ENCODE results near the gene SERPINE3.

The SERPINE3 gene

DNA sequence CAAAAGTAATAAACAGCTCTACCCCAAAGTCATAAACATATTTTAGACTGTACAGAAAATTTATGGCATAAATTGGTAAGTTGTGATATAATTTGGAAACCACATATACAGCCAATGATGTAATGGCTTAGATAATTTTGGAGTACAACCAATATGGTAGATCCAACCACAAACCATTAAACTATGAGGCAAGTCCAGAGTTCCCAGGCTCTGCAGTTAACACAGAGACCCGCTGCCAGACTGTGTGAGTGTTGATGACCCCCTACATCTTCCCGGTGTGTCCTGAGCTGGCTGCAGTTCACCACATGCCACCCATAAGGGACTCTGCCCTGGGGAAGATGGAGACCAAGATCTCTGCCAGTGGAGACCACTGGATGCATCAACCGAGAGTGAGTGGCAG is 9.9 kb upstream of the SERPINE3 start:
- DNase-seq: no peak

DNA sequence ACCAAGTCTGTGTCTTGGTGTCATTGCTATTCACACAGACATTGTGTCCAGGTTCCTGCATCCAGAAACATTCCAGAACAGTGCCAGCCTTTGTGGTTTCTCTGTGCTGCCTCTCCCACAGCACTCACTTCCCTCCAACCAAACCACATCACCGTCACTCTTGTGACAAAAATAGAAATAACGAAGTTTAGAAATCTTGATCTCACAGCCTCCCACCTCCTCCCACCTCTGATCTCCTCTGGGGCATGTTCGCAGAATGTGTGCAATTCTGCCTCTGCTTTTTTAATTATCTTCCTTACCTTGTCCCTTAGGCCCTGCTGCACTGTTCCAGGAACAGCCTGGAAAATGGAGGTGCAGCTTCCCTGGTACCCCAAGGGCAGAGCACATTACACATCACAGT is 8.7 kb upstream of the SERPINE3 start:
- no peak for DNase-seq

DNA sequence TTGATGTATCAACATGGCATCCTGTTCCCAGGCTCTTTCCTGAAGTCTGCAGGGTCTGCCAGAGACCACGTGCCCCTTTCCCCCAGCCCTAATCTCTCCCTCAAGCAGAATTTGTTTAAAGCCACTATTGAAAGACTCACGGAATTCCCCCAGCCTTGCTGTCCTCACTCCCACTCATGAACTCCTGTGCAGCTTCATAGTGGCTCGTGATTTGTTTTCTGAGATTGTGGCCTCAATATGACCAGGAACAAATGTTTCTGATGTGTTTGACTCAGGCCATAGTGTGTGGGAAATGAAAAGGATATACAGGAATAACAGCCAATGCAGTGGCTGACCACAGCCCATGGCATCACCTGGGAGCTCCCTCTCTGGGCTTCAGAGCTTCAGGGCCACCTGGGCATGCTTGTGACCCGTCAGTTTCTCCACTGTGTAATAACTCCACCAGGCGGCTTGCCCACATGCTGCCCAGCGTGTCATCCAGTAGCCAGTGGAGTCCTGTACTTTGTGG is 8.1 kb upstream of the SERPINE3 start:
- DNase-seq: no peak

DNA sequence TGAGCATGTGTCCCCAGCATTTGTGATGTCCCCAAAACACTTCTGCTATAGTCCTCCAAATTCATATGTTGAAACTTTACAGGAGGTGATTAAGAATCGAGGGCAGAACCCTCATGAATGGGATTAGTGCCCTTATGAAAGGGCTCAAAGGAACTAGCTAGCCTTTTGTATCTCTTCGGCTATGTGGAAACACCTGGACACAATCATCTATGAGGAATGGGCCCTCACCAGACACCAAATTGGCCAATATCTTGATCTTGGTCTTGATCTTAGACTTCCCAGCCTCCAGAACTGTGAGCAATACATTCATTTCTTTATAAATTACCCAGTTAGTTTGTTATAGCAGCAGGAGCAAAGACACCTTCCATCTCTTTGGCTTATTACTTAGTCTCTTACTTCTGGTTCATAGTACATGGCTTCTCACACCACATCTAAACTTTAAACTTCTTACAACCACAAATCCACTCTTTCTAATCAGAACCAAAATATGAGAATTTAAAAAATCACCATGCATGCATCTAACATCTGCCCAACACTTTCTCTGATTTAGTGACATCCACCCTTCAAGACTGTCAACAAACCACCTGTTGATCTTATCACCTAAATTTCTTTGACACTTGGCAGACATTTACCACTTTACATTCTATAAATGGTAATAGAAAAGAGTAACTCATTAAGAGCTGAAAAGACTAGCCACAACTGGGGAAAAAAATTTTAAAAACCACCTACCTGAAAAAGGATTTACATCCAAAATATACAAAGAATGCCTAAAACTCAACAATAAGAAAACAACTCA is 6.7 kb upstream of the SERPINE3 start:
- DNase-seq: no peak

DNA sequence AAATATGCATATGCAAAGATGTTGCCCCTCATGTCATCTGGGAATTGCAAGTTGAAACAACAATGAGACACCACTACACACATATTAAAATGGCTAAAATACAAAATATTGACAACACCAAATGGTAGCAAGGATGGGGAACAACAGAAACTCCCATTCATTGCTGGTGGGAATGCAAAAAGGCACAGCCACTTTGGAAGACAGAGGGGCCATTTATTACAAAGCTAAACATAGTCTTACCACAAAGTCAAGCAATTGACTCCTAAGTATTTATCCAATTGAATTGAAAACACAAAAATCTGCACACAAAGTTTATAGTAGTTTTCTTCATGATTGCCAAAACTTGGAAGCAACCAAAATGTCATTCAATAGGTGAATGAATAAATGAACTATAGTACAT is 6.1 kb upstream of the SERPINE3 start:
- DNase-seq: no peak

DNA sequence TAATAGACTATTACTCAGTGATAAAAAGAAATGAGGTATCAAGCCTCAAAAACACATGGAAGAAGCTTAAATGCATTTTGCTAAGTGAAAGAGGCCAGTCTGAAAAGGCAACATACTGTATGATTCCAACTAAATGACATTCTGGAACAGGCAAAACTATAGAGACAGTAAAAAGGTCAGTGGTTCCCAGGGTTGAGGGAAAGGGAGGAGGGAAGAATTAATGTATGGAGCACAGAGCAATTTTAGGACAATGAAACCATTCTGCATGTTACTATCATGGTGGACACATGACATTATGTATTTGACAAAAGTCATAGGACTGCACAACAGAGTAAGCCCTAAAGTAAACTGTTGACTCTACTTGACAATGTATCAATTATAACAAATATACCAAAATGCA is 5.7 kb upstream of the SERPINE3 start:
- DNase-seq: no peak

DNA sequence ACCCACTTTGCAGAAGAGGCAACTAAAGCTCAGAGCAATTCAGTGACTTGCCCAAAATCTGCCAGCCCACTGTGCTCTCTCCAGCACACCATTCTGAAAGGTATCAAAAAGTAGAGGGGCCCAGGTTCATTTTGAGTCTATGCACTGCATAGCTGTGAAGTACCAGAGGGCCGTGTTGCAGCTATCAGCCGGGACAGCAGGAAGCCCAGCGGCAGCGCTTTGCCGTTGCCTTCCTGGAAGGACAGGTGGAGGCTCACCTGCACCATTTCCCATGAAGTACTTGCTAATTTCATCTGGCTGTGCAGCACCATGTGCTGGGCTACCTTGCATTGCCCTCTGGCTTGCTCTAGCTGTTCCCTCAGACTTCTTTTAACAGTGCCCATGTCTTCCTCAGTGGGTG is 2.7 kb upstream of the SERPINE3 start:
- no peak for DNase-seq

DNA sequence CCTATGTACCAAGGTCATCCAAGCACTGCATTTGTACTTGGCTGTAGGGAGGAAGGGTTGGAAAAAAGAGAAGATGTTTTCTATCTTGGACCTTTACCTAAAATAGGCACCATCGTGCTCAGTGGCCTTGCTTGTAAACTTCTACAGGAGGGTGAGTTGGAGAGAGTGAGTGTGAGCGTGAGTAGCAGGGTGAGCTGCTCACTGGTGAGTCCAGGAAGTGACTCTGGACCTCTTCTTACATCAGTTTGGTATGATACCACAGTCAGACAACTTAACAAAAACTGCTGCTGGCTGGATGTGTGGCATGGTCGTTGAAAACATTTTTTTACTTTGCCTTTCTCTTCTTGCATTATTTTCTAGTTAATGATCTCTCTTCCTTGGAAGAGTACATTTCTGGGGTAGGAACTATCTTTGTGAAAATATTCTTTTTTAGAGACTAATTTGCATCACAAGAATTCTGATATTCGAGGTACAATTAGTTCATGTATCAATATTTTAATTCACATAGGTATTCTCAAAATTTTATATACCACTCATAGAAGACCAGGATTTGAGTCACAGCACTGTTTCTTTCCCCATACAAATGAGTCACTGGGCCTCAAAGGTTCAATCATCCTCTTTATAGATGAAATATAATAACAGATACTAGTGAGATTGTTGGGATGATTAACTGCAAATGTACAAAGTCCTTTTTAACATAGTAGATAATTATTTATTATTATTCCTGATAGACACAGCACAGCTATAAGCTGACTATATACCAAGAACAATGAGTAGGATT is 651 bp downstream of the SERPINE3 start:
- no peak for DNase-seq

DNA sequence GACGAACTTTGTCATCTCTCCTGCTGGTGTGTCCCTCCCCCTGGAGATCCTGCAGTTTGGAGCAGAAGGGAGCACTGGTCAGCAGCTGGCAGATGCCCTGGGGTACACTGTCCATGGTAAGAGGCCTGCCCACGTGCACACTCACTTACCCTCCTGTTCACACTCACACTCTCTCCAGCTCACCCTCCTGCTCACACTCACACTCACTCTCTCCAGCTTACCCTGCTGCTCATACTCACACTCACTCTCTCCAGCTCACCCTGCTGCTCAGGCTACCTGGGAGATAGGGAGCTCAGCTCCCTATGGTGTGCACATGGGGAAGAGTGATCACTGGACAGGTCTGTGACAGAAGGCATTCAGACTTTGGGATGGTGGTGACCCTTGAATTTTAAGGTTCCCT is 1.7 kb downstream of the SERPINE3 start:
- DNase-seq: no peak

DNA sequence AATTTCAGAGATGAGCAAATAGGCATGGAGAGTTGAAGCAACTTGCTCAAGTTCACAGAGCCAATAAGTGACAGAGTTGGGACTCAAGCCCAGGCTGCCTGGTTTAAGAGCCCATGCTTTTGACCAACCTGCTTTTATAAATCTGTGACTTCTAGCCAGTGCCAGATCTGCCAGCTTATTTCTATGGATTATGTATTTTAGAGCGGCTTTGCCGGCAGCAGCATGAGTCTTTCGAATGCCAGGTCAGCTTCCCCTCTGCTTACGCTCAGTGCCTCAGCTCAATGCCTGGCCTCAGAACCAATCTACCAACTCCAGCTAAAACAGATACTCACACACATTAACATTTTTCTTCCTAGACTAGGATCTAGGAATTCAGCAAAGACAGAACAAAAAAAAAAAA is 2.3 kb downstream of the SERPINE3 start:
- no peak for DNase-seq

DNA sequence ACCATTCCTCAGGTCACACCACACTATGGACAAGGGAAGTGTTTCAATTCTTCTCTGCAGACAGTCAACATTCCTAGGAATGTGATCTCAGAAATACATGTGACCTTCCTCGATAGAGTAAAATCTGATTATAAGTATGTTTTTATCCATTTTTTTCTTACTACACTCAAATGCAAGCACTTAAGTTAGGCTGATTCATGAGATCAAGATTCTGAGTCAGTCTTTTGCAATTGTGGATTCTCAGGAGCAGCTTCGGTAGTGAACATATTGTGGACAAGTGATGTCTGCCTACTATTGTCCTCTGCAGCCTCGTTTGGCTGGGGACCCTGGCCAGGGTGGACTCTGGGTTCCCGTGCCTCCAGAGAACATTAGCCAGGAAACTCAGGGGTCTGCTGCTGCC is 3.2 kb downstream of the SERPINE3 start:
- no peak for DNase-seq

DNA sequence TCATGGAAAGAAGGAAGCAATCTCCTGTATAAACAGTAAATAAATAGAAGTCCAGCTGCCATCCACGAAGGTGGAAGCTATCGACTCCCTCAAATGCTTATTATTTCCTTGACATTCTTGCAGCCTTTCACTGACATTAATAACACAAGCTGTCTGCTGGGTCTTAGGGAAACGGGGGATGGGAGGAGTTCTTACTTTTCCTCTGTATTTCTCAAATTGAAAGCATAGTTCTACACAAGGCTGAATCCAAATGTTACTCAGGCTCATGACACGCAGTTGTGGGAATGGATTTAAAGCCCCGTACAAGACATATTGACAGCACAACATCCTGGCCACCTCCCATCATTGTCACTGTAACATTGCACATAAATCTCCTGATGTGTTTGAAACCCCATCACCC is 4.0 kb downstream of the SERPINE3 start:
- no peak for DNase-seq

DNA sequence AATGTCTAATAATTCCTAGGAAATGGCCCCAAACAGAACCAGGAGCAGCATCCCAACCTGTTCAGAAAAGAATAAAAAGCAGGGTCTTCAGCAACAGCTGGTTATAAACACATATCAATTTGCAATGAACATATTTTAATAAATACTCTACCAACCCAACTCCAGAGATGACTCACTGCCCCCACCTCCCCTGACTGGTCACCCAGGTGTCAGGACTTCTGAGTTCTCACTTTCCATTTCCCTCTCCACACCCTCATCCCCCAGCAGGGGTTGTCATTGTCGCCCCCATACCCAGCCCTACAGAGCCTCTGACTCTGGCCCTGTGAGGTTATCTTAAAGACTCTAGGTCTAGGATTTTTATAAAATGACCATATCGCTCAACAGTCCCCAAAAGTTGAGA is 6.9 kb downstream of the SERPINE3 start:
- no peak for DNase-seq

DNA sequence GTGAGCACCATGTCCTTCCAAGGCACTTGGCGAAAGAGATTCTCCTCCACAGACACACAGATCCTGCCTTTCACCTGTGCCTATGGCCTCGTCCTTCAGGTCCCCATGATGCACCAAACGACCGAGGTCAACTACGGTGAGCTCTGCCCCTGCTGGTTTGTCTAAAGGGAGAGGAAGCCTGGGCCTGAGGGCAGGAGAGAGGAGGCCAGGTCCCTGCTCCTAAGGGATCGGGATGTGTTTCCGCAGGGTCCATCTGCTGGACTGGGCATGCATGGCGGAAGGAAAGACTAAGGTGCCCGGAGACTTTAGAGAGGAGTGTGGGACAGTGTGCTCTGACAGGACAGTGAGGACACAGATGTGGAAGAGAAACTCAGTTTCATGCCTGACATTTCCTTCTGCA is 7.6 kb downstream of the SERPINE3 start:
- no peak for DNase-seq

DNA sequence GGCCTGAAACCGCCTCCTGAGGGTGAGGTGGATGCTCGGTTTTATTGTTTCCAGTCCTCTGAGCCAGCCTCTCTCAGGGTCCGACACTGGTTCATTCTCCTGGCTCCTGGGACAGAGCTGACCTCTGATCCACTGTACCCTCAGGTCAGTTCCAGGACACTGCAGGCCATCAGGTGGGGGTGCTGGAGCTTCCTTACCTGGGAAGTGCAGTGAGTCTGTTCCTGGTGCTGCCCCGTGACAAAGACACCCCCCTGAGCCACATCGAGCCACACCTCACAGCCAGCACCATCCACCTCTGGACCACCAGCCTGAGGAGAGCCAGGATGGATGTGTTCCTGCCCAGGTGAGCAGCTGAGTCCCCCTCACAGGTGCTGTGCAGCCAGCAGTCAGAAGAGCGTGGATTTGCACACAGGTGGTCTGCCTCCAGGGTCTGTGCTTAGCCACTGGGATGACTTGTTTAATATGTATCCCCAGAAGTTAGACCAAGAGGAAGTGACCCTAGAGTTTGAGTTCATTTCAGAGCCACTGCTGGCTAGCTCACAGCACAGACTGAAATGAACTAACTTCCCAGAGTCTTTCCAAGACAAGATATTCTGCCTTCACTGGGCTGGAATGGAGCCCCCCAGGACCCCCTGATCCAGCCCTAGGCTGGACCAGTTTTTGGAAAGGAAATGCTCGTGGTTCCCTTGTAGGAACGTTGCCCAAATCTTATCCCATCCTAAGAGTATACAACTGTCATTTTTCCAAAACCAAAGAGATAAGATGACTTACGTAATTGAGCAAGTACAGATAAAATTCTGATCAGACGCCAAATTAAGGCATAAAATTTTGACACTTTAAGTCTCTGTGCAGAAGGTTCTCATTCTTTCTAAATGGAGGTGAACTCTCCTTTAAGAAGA is 8.8 kb downstream of the SERPINE3 start:
- no peak for DNase-seq

DNA sequence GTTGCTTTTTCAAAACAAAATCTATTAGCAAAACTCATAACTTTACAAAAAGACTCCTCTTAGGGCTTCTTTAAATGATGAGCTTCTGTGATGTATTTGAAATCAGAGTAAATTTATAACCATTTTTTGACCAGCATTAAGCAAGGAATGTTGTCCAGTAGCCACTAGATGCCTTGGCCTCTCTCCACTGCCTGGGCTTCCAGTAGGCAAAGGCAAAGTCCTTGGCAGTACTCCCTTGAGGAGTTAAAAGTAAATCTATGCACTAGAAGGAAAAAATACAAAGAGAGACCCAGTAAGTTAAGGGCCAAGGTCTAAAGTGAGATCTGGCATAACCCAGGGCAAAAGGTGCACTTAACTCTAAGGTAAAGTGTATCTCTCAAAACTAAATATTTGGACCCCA is 9.5 kb downstream of the SERPINE3 start:
- DNase-seq: no peak

DNA sequence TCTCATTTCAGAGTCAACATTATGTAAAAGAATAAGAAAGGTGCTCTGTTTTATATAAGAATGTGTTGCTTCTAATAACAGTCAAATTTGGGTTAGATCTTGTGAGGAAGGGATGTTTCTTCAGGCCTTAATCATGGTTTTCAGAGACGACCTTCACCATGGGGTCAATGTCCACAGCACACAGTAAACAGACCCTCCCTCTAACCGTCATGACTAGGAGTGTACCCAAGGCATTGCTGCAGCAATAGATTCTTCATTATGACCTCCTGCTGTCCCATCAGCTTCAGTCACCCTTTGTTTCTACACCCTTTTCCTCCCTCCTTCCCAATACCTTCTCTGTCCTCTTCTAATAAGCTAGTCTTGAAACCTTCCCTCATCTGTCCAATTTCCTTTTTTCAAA is 15.7 kb downstream of the SERPINE3 start:
- no peak for DNase-seq

DNA sequence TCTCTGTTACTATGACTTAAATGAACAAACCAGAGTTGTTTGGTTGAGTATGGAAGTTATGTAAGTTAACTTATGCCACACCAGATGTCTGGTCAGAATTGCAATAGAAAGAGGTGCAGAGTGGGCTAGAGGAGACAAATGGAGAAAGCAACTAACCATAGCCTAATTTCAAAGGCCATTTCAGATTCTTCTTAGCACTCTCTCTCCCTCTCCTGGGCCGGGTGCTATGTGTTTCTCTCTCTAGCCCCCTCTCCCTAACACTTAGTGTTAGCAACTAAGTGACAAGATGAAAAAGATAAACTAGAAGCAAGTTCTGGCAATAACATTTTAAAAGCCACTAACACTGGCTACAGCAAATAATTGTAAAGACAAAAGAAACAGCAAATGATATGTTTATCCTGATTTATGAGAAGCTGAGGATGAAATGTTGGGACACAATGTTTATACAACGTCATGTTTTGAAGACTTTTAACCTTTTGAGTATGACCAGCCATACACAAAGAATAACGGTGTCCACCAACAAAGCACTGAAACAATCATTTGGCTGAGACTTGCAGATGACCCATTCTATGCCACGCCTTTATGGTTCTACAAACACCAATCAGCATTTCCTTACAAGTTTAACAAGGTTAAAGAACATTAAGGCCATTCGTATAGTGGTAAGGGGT is 18.6 kb downstream of the SERPINE3 start:
- DNase-seq: no peak

DNA sequence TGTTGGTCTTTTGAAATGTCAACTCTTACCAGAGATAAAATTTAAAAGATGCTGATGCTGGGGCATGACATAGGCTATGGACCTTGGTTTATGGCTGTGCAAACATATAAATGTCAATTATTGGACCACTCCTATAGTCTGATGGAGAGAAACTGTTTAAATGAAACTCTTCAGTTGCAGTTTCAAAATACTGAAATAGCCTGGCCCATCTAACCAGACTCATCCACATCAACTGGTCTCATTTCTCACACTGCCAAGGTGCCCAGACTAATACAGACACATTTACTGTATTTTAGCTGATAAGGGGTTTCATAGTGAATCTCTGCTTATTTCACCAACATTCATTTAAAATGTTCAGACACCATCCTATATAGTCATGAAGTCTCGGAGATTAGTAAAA is 19.9 kb downstream of the SERPINE3 start:
- no peak for DNase-seq

DNA sequence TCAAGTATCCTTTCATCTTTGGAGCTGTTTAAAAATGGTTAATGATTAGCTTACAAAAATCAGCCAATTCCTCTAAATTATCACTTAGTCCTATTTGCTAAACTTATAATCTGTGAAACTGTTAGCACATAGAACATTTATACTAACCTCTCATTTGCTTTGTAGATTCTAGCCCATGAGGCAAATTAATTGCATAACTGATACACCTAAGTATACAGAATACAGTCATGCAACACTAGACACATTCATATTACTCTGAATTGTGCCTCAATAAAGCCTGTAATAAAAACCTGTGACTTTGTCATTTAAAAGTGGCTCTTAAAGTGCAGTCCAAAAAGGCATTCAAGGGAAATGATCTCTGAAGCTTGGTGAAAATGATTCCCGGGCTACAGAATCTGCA is 21.0 kb downstream of the SERPINE3 start:
- DNase-seq: no peak

DNA sequence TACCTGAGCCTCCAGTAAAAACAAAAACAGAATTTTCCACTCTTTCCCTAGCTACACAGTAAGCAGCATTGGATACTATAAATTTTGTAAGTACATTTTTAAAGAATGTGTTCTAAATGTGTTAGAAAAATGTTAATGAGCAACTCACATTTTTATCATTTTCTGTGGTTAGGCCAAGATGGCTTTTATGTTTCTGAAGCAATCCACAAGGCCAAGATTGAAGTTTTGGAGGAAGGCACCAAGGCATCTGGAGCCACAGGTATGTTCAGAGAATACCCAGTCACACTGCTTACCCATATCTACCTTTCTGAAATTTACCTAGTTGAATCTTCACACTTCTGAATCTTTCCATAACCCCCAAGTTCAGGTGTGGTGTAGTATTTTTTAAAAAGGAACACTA is 21.6 kb downstream of the SERPINE3 start:
- no peak for DNase-seq

DNA sequence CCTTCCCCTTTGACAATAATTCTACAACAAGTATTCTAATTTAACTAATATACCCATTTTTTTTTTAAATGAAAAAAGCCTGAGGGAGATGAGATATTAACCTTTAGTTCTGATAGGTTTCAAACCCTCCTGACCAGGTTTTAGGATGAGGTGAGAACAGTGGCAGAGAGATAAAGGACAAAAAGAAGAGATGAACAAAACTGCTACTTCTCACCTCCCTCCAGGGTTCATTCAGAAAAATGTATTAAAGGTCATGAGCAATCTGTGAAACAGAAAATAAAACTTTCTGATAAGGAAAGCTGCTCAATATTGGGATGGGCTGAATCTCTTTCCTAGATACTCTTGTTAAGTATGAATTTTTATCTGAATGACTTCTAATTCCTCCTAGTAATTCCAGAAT is 24.1 kb downstream of the SERPINE3 start:
- no peak for DNase-seq
